ENCODE measurements around the gene PPP1R14D.
"Not testable (repeated sequence)": the region's sequence is repeated elsewhere in the genome, so short reads cannot be mapped to it uniquely, and the experiment has no call there.

Gene PPP1R14D

GRCh38 chr15:40863660-40864270 is 35.3 kb upstream of the PPP1R14D start:
- no peaks in the 10 kb centered on the region for H3K27me3 ChIP-seq (ENCODE audit: low read length)
- no peaks in the 10 kb centered on the region for H3K9me3 ChIP-seq (ENCODE audit: insufficient read depth, low read length)
- no peaks in the 10 kb centered on the region for H3K79me2 ChIP-seq (ENCODE audit: insufficient read depth, low read length)
- no peak overlapping the region for H2AFZ ChIP-seq (ENCODE audit: low read depth, low read length, severe bottlenecking)
- no peak overlapping the region for H3K27ac ChIP-seq (ENCODE audit: low read depth, low read length)
- no peaks in the 10 kb centered on the region for H3K36me3 ChIP-seq (ENCODE audit: low read length)
- no peak for TF ChIP-seq EZH2phosphoT487 (conservative IDR thresholded peaks at IDR 0.05; ENCODE audit: low read length)
- no peak for TF ChIP-seq CTCF (IDR thresholded peaks at IDR 0.05; ENCODE audit: insufficient read depth, low read length, poor library complexity, severe bottlenecking)
- no peak overlapping the region for H3K4me2 ChIP-seq (ENCODE audit: low read depth, low read length, poor library complexity, severe bottlenecking)
- no peaks in the 10 kb centered on the region for H3K9me2 ChIP-seq (replicated peaks; ENCODE audit: insufficient read depth, low read length)
- H4K20me1 ChIP-seq (ENCODE audit: low read depth, low read length) = no peaks in the 10 kb centered on the region
- H3K9ac ChIP-seq (ENCODE audit: low read length) = no peak overlapping the region
- H3F3A ChIP-seq (ENCODE audit: insufficient read depth) = no peaks in the 10 kb centered on the region
- no peak overlapping the region for H3K4me3 ChIP-seq (ENCODE audit: insufficient read depth, low read length, poor library complexity, severe bottlenecking)

GRCh38 chr15:40861147-40861546 is 32.6 kb upstream of the PPP1R14D start:
- not testable (repeated sequence) for H3K9me2 ChIP-seq (replicated peaks; ENCODE audit: insufficient read depth, low read length); H3F3A ChIP-seq (ENCODE audit: insufficient read depth); H3K79me2 ChIP-seq (ENCODE audit: insufficient read depth, low read length); H3K4me2 ChIP-seq (ENCODE audit: low read depth, low read length, poor library complexity, severe bottlenecking); H3K4me3 ChIP-seq (ENCODE audit: insufficient read depth, low read length, poor library complexity, severe bottlenecking); H4K20me1 ChIP-seq (ENCODE audit: low read depth, low read length); H3K9ac ChIP-seq (ENCODE audit: low read length); H2AFZ ChIP-seq (ENCODE audit: low read depth, low read length, severe bottlenecking); H3K36me3 ChIP-seq (ENCODE audit: low read length); H3K27ac ChIP-seq (ENCODE audit: low read depth, low read length); H3K27me3 ChIP-seq (ENCODE audit: low read length); H3K9me3 ChIP-seq (ENCODE audit: insufficient read depth, low read length)

DNA sequence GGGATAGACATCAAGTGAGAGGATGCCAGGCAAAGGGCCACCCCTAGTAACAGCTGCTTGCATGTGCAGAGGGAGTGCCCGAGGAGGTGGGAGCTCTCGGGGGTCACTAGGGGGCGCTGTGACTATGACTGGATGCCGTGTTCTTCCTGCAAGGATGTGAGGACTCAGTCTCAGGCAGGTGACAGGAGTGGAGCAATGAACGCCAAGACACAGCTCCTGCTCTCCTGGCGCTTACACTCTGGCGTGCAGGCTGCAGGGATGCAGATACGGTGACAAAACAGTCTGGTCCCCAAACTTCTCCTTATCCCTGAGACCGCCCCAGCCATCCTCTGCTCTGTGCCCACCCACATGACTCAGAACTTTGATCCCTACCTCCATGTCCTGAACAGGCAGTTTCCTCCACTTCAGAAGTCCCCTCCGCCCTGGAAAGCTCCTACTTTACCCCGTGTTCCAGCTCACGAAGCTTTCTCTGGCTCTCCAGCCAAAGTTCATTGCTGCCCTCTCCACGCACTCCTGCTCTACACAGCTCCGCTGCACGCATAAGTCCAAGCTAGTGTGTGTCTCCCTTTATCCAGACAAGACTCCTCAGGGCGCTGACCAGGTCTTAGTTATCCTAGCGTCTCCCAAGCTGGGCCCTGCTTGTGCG is 30.8 kb upstream of the PPP1R14D start:
- Histone ChIP-seq H3K36me3 (ENCODE audit: low read length) (no peaks in the 10 kb centered on the region), H3K79me2 (ENCODE audit: insufficient read depth, low read length) (no peaks in the 10 kb centered on the region), H3K27me3 (ENCODE audit: low read length) (no peaks in the 10 kb centered on the region), H3K4me2 (ENCODE audit: low read depth, low read length, poor library complexity, severe bottlenecking) (no peak overlapping the region), H2AFZ (ENCODE audit: low read depth, low read length, severe bottlenecking) (peak overlapping the region; percentile 1), H3K4me3 (ENCODE audit: insufficient read depth, low read length, poor library complexity, severe bottlenecking) (no peak overlapping the region), H3K9me2 (replicated peaks; ENCODE audit: insufficient read depth, low read length) (no peaks in the 10 kb centered on the region), H3F3A (ENCODE audit: insufficient read depth) (no peaks in the 10 kb centered on the region), H4K20me1 (ENCODE audit: low read depth, low read length) (no peaks in the 10 kb centered on the region), H3K9me3 (ENCODE audit: insufficient read depth, low read length) (no peaks in the 10 kb centered on the region), H3K9ac (ENCODE audit: low read length) (no peak overlapping the region), H3K27ac (ENCODE audit: low read depth, low read length) (no peak overlapping the region)
- TF ChIP-seq CTCF (IDR thresholded peaks at IDR 0.05; ENCODE audit: insufficient read depth, low read length, poor library complexity, severe bottlenecking) (peak; percentile 73), EZH2phosphoT487 (conservative IDR thresholded peaks at IDR 0.05; ENCODE audit: low read length) (no peak)

DNA sequence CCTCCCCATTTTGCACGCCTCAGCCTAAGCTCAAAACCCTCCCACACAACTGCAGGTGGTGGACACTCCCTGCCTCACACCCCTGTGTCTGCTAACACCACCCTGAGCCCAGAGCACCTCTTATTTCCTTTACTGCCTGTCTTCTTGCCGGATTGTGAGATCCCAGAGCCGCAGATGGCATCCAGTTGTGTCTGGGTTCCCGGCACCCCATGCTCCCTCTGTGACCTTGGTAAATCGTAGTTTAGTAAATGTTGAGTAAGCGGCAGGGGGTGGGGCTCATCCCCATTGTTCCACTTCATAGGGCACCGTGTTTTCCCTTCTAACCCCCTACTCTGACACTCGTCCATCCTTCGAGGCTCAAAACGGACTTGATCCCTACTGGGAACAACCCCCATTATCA is 30.2 kb upstream of the PPP1R14D start:
- Histone ChIP-seq H3K4me3 (ENCODE audit: insufficient read depth, low read length, poor library complexity, severe bottlenecking) (no peak overlapping the region), H3K9me2 (replicated peaks; ENCODE audit: insufficient read depth, low read length) (no peaks in the 10 kb centered on the region), H3K36me3 (ENCODE audit: low read length) (no peaks in the 10 kb centered on the region), H4K20me1 (ENCODE audit: low read depth, low read length) (no peaks in the 10 kb centered on the region), H2AFZ (ENCODE audit: low read depth, low read length, severe bottlenecking) (no peak overlapping the region), H3F3A (ENCODE audit: insufficient read depth) (no peaks in the 10 kb centered on the region), H3K9ac (ENCODE audit: low read length) (no peak overlapping the region), H3K79me2 (ENCODE audit: insufficient read depth, low read length) (no peaks in the 10 kb centered on the region), H3K4me2 (ENCODE audit: low read depth, low read length, poor library complexity, severe bottlenecking) (no peak overlapping the region), H3K27ac (ENCODE audit: low read depth, low read length) (no peak overlapping the region), H3K9me3 (ENCODE audit: insufficient read depth, low read length) (no peaks in the 10 kb centered on the region), H3K27me3 (ENCODE audit: low read length) (no peaks in the 10 kb centered on the region)
- no peak for TF ChIP-seq CTCF (IDR thresholded peaks at IDR 0.05; ENCODE audit: insufficient read depth, low read length, poor library complexity, severe bottlenecking)
- no peak for TF ChIP-seq EZH2phosphoT487 (conservative IDR thresholded peaks at IDR 0.05; ENCODE audit: low read length)

Data from SU-DHL-6 (cell line).